GM13977 (cell line): ENCODE results near the gene NTSR1.

ENCODE experiments used
- DNase-seq: peaks from one replicate; pipeline ENCODE4 v3.0.0; 2012; ENCODE audit warnings: low spot score
- in situ Hi-C: fragments of 300-500 bp; cut with MboI; formaldehyde crosslinking; loops from one replicate; pipeline ENCODE4 v1.12.0; 2022; ENCODE audit warnings: low sequenced_read_pairs, low pct_unique_long_range_greater_than_20kb, mixed read lengths, inconsistent platforms; ENCODE audit not compliant: unreplicated experiment
- TF ChIP-seq, protein P1 (sequence below): IDR thresholded peaks from 2 replicates; pipeline ENCODE4 v1.5.1; 2012; ENCODE audit warnings: mild to moderate bottlenecking, control low read depth; ENCODE audit not compliant: insufficient read depth; ENCODE audit errors: extremely low read depth, missing control alignments

The NTSR1 gene

DNA sequence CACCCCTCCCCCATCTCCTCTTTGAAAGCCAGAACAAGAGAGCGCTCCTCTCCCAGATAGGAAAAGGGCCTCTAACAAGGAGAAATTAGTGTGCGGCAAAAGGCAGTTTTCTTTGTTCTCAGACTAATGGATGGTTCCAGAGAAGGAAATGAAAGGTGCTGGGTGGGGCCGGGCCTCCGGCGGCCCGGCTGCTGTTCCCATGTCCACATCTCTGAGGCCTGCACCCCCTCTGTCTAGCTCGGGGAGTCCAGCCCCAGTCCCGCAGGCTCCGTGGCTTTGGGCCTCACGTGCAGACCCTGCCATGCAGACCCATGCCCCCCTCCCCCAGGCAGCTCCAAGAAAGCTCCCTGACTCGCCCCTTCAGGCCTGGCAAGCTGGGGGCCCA is 51.8 kb downstream of the NTSR1 start:
- in situ Hi-C loops, result no loop called here
- TF ChIP-seq, protein P1, sequence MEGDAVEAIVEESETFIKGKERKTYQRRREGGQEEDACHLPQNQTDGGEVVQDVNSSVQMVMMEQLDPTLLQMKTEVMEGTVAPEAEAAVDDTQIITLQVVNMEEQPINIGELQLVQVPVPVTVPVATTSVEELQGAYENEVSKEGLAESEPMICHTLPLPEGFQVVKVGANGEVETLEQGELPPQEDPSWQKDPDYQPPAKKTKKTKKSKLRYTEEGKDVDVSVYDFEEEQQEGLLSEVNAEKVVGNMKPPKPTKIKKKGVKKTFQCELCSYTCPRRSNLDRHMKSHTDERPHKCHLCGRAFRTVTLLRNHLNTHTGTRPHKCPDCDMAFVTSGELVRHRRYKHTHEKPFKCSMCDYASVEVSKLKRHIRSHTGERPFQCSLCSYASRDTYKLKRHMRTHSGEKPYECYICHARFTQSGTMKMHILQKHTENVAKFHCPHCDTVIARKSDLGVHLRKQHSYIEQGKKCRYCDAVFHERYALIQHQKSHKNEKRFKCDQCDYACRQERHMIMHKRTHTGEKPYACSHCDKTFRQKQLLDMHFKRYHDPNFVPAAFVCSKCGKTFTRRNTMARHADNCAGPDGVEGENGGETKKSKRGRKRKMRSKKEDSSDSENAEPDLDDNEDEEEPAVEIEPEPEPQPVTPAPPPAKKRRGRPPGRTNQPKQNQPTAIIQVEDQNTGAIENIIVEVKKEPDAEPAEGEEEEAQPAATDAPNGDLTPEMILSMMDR, result no peak
- DNase-seq, result no peak

DNA sequence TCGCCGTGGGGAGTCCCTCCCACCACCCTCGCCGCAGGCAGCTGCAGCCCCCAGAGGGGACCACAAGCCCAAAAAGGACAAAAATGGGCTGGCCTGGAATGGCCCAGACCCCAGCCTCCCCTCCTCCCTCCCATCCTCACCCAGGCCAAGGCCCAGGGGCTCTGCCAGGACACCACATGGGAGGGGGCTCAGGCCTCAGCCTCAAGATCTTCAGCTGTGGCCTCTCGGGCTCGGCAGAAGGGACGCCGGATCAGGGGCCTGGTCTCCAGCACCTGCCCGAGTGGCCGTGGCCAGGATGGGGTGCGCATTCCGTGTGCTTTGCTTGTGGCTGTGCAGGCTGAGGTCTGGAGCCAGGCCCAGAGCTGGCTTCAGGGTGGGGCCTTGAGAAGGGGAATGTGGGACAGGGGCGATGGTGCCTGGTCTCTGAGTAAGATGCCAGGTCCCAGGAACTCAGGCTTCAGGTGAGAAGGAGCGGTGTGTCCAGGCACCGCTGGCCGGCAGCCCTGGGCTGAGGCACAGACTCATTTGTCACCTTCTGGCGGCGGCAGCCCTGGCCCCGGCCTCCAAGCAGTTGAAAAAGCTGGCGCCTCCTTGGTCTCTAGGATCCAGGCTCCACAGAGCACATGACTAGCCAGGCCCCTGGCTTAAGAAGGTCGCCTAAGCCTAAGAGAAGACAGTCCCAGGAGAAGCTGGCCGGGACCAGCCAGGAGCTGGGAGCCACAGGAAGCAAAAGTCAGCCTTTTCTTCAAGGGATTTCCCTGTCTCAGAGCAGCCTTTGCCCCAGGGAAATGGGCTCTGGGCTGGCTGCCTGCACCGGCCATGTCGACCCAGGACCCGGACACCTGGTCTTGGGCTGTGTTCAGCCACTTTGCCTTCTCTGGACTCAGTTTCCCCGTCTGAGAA is 52.5 kb downstream of the NTSR1 start:
- no peak for DNase-seq
- in situ Hi-C loops, result no loop called here
- TF ChIP-seq, protein P1, result no peak

DNA sequence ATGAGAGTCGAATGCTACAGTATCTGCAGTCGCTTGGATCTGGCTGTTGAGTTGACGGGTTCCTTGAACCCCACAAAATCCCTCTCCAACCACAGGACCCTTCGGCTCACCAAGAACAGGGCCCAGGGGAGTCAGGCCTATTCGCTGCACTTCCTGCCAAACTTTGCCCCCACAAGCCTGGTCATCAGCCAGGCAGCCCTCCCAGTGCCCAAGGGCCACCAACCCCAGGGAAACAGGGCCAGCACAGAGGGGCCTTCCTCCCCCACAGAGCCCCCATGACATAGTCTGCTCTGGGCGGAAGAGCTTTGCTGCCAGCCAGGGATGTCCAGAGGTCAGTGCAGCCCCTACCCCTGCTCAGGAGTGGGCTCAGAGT is 53.1 kb downstream of the NTSR1 start:
- in situ Hi-C loops, result no loop called here

DNA sequence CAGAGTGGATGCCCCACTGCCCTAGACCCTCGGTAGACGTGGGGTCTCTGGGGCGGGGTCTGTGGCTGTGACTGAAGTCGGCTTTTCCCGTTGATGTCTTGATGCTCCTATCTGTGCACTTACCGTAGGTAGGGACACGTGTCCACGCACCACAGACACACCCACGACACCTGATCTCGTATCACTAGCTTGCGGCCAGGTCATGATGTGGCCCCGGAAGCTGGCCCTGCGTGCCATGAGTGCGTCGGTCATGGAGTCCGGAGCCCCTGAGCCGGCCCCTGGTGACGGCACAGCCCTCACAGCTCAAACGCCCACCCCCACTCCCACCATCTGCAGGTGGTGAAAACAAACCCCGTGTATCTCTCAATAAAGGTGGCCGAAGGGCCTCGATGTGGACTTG is 53.7 kb downstream of the NTSR1 start:
- TF ChIP-seq, protein P1, result no peak
- no peak for DNase-seq
- in situ Hi-C loops, result no loop called here

More for the DNA sequence above, 53.1 kb downstream of the NTSR1 start:
- TF ChIP-seq, protein P1, result no peak
- no peak for DNase-seq

DNA sequence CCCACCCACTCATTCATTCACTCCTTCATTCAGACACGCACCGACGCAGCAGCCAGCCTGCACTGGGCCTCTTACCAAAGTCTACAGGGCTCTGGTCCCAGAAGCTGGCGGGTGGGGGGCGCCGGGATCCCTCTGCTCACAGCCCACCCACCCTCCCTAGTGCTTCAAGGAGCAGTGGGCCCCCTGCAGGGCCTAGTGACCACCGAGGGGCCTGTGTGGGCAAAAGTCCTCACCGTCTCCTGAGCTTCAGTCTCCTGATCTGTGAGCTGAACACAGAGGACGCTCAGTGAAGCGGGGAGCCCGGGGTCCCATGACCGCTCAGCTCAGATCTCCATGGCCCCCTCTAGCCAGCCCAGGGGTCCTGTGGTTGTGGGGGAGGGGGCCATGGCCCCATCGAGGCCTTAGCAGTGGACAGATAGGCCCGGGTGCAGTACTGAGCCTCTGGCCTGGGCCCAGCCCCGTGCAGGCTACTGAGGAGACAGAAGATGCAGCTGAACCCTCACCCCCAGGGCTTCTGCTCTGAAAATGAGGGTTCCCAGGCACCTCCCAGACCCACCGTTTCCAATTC is 54.2 kb downstream of the NTSR1 start:
- no peak for DNase-seq
- in situ Hi-C loops, result no loop called here
- TF ChIP-seq, protein P1, result no peak

DNA sequence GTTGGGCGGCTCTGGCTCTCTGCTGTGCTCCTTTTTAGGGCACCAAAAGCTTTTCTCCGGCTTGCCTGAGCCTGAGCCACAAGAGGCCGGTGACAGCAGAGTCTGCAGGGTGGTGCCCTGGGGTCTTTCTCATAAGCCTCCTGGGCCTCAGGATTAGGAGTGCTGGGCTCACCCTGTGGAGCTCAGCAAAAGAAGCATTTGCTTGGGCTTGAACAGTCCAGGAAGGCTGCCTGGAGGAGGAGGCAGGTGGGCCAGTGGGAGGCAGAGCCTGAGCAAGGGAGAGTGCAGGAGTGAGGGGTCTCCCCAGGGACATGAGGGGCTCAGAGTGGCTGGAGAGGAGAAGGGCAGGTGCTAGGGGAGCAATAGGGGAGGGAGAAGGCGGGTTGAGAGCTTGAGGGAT is 54.8 kb downstream of the NTSR1 start:
- in situ Hi-C loops, result no loop called here
- TF ChIP-seq, protein P1, result no peak
- no peak for DNase-seq
